ENCODE measurements around the gene MMEL1.
"Not testable (repeated sequence)": the region's sequence is repeated elsewhere in the genome, so short reads cannot be mapped to it uniquely, and the experiment has no call there.

The MMEL1 gene

DNA sequence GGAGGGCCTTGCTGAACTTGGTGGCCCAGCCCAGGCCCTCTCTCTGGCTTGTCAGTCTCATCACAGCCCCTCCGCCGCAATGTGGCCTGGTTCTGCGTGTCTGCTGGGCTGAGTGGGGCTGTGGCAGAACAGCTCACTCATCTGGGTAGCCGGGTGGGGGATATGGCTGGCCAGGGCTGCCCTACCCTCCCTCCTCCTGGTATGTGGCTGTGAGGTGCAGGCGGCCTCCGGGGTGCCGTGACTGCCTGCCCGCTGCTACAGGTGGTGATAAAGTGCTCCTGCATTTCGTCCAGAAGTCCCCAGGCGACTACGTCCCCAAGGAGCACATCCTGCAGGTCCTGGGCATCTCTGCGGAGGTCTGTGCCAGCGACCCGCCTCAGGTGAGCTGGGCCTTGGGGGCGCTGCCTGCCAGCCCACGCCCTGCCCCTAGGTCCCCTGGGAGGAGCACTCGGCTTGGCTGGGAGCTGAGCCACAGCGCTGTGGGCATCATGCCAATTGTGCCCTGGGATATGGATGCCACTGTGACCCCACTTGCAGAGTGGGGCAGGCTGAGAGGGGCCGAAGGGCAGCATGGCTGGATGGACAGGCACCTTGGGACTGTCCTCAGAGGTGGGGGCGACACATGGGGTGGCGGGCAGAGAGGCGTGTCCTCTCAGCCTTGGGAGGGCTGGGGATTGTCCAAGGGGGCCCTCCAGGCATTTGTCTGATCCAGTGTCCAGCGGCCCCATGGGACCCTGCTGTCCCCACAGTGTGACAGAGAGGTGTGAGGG, 44.0 kb downstream of the MMEL1 start:
- no peak for DNase-seq

DNA sequence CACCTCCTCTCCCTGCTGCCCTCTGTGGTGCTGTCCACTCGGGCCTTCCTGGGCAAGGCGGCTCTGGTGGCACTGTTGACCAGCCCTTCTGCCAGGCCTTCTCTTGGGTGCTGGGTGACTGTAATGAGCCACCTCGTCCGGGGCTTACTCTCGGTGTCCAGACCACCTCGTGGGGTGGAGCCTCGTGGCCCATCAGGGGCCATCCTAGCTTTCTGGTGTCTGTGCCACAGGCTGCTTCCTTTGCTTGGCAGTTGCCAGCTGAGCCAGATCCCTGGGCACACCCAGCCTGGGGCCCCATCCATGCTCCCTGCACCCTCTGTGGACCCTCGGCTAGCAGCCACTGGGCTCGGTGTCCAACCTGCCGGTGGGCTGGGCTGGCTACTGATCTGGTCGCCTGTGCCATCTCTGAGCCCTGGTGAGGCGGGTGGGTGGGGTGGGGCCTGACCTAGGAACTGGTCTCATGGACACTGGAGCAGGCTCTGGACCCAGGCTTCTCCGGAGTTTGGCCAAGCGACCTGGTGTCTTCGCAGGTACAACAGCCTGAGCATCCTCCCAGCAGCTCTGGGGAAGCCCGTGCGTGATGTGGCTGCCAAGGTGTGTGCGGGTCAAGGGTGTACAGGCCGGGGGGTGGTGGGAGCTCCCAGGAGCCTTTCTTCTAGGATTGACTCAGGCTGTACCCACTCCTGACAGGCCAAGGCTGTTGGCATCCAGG, 44.8 kb downstream of the MMEL1 start:
- DNase-seq, result no peak

DNA sequence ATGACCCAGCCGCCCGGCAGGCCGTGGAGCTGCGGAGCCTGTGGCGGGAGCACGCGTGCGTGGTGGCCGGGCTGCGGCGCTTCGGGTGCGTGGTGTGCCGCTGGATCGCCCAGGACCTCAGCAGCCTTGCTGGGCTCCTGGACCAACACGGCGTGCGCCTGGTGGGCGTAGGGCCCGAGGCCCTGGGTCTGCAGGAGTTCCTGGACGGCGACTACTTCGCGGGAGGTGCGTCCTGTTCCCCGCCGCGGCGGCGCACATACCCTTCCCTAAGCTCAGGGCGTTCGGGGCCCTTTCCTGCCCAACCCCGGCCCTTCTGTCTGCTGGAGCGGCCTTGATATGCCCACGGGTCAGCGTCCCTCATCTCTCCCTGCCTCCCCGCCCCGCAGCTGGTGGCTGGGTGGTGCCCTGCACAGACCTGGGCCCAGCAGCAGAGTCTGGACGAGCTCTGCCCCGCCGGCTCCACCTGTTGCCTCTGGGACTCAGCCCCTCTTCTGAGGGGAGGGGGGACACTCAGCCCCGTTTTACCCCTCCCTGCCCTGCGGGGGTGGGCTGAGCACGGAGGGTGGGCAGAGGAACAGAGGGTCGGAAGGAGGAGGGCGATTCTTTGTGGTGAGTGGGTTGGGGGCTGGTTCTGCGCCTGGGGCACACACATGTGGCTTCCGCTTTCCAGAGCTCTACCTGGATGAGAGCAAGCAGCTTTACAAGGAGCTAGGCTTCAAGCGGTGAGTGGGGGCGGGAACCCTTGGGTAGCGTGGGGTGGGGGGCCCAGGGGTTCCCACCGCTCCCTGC, 45.6 kb downstream of the MMEL1 start:
- DNase-seq, result no peak

GRCh38 chr1:2586154-2587070, 46.4 kb downstream of the MMEL1 start, which contains the start of gene PRXL2B:
PRXL2B (plus strand) TSS chr1:2586777; CDS start chr1:2586886, 109 bp downstream.
- peak; percentile 96 for DNase-seq

- DNase-seq, result no peak
These were observed 47.3 kb downstream of the MMEL1 start for GRCh38 chr1:2585318-2586092.

GRCh38 chr1:2584686-2585317, 48.0 kb downstream of the MMEL1 start:
- DNase-seq, result no peak

DNA sequence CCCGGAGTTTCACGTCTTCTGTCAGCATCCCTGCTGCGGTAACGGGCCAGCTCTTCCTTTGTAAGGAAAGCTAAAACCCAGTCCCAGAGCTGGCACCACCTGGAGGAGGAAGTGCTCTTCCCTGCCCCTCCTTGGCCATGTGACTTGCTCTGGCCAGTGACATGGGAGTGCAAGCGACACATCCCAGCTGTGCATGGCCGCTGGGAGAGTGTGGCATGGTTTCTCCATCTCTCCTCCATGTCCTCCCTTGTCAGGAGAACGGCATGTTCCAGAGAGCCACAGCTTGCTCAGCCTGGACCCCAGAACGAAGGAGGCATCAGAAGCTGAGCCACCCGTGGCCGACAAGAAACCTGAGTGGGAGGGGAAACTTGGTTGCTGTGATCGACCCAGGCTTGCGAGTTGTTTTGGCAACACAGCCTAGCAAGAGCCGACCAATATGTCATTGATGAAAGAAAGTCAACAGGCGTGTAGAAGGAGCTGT, 48.9 kb downstream of the MMEL1 start:
- DNase-seq, result no peak

DNA sequence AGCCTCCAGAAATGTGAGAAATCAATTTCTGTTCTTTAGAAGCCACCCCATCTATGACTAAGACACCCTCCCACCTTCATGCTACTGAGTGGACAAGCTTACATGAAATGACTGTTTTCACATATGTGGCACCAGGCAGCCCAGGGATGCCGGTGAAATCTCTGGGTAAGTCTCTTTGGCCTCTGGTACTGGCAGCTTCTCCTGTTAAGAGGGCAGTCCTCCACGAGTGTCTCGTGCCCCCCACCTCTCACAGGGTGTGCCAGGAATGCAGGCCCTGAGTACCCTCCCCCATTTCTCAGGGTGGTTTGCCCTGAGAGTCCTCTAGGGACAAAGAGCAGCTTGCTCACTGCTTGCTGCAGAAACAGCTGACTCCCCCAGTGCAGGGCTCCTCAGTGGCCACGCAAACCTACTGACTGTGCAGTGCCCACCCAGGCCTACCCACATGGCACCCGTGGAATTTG, 49.5 kb downstream of the MMEL1 start:
- DNase-seq, result no peak

- DNase-seq, result no peak
These were observed 50.4 kb downstream of the MMEL1 start for GRCh38 chr1:2582391-2582790.

DNA sequence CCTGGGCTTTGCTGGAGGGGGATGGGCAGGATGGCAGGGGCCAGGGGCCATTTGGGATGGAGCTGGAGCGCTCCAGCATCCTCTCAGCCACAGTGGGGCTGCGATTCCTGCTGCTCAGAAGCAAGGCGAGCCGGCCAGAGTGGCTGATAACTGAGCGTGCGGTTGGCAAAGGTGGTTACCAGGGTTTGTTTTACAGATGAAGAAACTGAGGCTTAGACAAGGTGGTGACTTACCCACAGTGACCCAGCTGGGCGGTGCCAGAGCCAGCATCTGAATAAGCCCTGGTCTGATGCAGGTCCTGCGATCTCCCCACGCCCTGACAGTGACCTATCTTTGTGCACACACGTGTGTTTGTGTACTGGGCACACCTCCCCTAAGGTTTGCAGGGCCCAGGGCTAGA, 52.1 kb downstream of the MMEL1 start:
- DNase-seq, result no peak

DNA sequence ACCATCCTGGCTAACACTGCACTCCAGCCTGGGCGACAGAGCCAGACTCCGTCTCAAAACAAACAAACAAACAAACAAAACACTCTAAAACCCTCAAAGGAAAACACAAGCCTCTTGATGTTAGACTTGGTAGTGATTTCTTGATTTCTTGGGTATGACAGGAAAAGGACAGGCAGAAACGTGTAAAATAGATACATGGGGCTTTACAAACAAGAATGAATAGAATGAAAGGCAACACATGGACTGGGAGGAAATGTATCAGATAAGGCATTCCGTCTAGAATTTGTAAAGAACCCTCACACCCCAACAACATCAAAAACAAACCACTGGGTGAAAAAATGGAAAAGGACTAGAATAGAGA, 54.1 kb downstream of the MMEL1 start:
- no peak for DNase-seq

DNA sequence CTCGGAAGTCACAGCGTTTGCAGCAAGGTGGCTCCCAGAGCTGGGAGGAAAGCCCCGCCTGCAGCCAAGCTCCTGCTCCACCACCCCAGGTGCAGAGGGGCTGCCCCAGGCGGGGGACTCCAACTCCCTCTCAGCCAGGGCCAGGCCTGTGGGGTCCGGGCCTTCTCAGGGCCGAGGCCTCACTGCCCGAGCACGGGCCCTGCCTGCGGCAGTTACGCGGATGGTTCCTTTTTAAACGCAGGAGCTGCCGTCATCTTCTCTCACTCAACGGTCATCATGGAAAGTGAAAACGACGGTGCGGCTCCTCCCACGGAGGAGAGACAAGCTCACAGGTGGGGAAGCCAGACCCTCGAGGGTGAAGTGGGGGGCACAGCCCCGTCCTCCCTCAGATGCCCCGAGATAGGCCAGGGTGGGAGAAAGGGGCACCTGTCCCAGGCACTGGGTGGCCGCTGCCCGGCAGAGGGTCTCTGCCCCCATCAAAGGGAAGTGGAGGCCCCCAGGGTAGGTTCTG, 55.2 kb downstream of the MMEL1 start:
- DNase-seq, result not testable (repeated sequence)

GRCh38 chr1:2575801-2576663, 56.8 kb downstream of the MMEL1 start:
- DNase-seq, result no peak

- no peak for DNase-seq
These were observed 58.5 kb downstream of the MMEL1 start for GRCh38 chr1:2574350-2574749.

DNA sequence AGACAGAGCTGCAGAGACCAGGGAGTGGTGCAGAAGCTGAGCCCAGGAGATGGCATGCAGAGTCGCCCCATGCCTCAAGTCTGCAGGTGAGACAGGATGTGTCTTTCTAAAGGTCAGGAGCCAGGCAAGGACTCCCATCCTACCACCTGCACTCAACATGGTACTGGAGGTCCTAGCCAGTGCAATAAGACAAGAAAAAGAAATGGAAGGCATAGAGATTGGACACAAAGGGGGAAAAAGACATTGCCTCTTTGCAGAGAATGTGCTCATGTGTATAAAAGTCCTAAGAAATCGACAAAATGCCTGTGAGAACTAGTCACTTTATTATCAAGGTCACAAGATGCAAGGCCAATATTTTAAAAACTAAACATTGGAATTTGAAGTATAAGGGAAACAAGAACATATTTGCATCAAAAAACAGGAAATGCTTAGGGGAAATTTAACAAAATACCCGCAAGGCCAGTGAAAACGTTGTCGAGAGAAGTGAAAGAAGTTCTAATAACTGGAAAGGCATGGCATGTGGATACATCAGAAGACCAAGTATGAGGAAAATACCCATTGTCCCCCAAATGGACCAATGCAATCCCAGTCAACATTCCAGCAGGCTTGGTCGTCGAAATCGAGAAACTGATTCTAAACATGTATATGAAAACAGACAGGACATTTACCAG, 59.4 kb downstream of the MMEL1 start:
- no peak for DNase-seq

- no peak for DNase-seq
These were observed 61.5 kb downstream of the MMEL1 start for GRCh38 chr1:2571348-2571747.

GRCh38 chr1:2570332-2570731, 62.5 kb downstream of the MMEL1 start:
- no peak for DNase-seq

- not testable (repeated sequence) for DNase-seq
These were observed 63.1 kb downstream of the MMEL1 start for GRCh38 chr1:2569703-2570102.

DNA sequence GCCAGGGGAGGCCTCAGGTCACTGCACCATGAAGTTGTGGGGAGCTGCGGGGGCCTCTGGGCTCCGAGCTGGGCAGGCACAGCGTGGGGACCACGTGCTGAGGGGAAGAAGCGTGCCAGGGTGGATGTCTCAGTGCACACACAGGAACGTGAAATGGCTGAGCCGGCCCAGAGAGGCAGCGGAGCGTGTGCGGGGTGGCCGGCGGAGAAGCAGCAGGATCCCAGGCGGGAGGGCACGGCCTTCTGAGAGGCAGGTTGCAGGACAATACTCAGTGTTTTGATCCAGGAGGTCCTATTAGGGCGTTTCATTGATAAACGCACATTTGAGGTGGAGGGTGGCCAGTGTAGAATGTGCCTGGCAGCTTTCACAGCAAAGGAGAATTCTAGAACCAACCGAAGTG, 63.8 kb downstream of the MMEL1 start:
- DNase-seq, result no peak

All from cerebellar nuclear complex (tissue), 1 donor.